ENCODE results near the gene TENT5A. TPM values are rescaled to one million over a fixed set of nuclear protein-coding genes. Genes with fewer than 3 reads are reported as not detected.

The TENT5A gene
- total RNA-seq, 4 donors from 2014 or later: 19.1 to 36.4 (median 26.9) TPM

DNA sequence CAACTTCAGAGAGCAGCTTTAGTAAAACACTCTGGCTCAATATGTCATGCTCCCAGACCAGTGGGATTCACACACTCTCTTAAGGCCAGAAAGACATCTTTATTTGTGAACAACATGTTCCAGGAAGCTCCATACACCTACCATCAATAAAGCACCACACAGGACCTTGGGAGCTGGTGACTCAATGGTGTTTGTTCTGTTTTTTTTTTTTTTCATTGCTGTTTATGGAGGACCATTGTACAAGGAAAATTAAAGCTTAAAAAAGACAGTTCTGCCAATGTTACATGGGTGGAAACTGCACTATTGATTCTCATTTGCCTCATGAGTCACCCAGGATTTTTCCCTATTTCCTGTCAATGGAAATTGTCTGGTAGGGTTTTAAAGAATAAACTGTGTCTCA is 36.3 kb upstream of the TENT5A start:
- H3K9me3 ChIP-seq: no peaks in the 10 kb centered on the region
- TF ChIP-seq, protein P1, sequence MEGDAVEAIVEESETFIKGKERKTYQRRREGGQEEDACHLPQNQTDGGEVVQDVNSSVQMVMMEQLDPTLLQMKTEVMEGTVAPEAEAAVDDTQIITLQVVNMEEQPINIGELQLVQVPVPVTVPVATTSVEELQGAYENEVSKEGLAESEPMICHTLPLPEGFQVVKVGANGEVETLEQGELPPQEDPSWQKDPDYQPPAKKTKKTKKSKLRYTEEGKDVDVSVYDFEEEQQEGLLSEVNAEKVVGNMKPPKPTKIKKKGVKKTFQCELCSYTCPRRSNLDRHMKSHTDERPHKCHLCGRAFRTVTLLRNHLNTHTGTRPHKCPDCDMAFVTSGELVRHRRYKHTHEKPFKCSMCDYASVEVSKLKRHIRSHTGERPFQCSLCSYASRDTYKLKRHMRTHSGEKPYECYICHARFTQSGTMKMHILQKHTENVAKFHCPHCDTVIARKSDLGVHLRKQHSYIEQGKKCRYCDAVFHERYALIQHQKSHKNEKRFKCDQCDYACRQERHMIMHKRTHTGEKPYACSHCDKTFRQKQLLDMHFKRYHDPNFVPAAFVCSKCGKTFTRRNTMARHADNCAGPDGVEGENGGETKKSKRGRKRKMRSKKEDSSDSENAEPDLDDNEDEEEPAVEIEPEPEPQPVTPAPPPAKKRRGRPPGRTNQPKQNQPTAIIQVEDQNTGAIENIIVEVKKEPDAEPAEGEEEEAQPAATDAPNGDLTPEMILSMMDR (IDR thresholded peaks at IDR 0.05): no peak
- TF ChIP-seq EP300 (IDR thresholded peaks at IDR 0.05): no peak
- no peak for TF ChIP-seq POLR2AphosphoS5 (IDR thresholded peaks at IDR 0.05)
- H3K36me3 ChIP-seq: no peaks in the 10 kb centered on the region
- H3K27ac ChIP-seq: no peak overlapping the region
- peaks cover 18% of the 10 kb centered on the region for H3K4me1 ChIP-seq
- H3K4me3 ChIP-seq: no peak overlapping the region
- H3K27me3 ChIP-seq: no peaks in the 10 kb centered on the region
- DNase-seq (ENCODE audit: low spot score in 2 of 2): no peak

DNA sequence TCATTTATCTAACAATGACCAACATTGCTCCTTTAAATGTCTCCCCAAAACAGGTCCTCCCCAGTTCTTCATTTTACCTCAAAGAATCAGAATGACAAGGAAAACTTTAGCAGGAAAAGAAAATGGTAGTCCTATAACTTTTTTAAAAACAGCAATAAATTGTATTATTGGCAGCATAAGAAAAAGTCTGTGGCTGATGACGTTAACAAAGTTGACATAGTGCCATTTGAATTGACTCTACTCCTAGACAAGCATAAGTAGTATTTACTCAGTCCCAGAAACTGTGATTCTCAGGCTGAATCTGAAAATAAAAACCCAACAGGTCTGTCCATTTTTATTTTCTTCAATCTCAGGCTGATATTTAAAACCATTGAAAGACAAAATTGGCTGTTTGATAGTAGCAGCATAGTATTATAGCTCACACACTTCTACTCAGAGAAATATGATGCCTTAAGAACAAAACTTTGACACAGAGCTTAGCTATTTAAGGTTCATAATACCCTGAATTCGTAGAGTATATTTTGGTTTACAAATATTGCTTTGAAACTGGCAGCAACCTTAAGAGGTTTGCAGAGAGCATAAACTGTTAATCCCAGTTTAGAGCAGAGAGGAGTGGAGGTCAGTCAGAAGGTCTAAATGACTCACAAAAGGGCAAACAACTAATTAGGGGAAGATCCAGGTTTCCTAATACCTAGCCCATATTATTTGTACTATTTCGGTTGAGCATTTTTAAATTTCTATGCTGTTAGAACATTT is 35.0 kb upstream of the TENT5A start:
- H3K27me3 ChIP-seq: no peaks in the 10 kb centered on the region
- 47% methylated on average over 3 of the region's 3 CpGs for WGBS
- no peak for DNase-seq (ENCODE audit: low spot score in 2 of 2)
- no peak overlapping the region for H3K4me3 ChIP-seq
- H3K9me3 ChIP-seq: no peaks in the 10 kb centered on the region
- H3K4me1 ChIP-seq: peaks cover 18% of the 10 kb centered on the region
- no peaks in the 10 kb centered on the region for H3K36me3 ChIP-seq
- no peak for TF ChIP-seq EP300 (IDR thresholded peaks at IDR 0.05)
- H3K27ac ChIP-seq: no peak overlapping the region

DNA sequence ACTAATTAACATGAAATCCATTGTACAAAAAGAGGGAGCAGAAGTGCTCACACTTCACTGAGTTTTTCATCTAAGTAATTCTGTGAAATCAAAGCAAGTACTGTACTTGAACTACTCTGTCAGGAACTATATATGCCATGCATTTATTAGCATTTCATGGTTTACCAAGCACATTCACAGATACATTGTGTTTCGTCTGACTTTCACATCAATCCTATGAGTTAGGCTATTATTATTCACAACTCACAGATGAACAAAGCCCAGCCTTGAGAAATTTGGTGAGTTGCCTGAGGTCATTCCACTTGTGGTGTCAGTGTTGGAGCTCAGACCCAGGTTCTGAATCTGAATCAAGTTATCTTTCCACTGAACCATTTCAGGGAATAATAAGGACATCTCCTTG is 33.7 kb upstream of the TENT5A start:
- H3K27ac ChIP-seq: no peak overlapping the region
- 79% methylated on average over 1 of the region's 1 CpG for WGBS
- H3K4me3 ChIP-seq: no peak overlapping the region
- DNase-seq (ENCODE audit: low spot score in 2 of 2): no peak
- H3K27me3 ChIP-seq: no peaks in the 10 kb centered on the region
- H3K36me3 ChIP-seq: no peaks in the 10 kb centered on the region
- no peaks in the 10 kb centered on the region for H3K9me3 ChIP-seq
- TF ChIP-seq POLR2AphosphoS5 (IDR thresholded peaks at IDR 0.05): no peak
- H3K4me1 ChIP-seq: peaks cover 18% of the 10 kb centered on the region

DNA sequence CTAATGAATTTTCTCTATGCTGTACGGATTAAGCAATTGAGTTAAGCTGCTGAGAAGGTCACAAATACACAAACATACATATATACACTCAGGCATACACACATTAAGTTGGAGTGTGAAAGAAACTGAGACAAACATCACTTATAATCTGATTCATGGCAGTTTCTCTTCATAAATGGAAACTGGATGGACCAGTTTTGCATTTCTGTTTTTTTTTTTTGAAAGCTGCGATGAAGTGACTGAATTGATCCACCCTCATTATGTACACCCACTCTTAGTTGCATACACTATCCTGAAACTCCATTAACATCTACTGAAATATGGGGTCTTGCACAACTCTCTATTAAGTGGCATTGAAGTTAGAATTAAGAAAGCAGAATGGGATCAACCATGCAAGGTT is 32.9 kb upstream of the TENT5A start:
- TF ChIP-seq, protein P1 (IDR thresholded peaks at IDR 0.05): no peak
- TF ChIP-seq POLR2A (IDR thresholded peaks at IDR 0.05): no peak
- TF ChIP-seq POLR2AphosphoS5 (IDR thresholded peaks at IDR 0.05): no peak
- TF ChIP-seq EP300 (IDR thresholded peaks at IDR 0.05): no peak
- no peaks in the 10 kb centered on the region for H3K9me3 ChIP-seq
- H3K36me3 ChIP-seq: no peaks in the 10 kb centered on the region
- DNase-seq (ENCODE audit: low spot score in 2 of 2): no peak
- WGBS: 67% methylated on average over 2 of the region's 2 CpGs
- peak overlapping the region; percentile 17 for H3K27ac ChIP-seq
- H3K27me3 ChIP-seq: no peaks in the 10 kb centered on the region
- peaks cover 18% of the 10 kb centered on the region for H3K4me1 ChIP-seq
- no peak overlapping the region for H3K4me3 ChIP-seq

DNA sequence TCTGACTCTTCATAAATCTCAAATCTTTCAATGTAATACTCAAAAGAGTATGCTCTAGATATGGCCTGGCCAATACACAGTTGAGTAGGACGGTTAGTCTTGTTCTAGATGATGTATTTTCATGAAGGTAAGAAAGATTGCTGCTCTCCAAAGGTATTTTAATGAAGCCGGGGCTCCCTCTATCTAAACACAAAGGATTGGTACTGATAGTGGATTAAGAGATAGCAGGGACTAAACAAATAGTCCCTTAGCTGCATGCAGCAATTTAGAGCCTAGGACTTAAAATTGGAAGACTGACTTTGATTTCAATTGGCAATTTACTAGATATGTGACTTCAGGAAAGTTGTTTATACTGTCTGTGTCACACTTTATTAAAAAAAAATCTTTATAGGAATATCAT is 31.4 kb upstream of the TENT5A start:
- Histone ChIP-seq H3K27ac (no peak overlapping the region), H3K4me1 (peaks cover 18% of the 10 kb centered on the region), H3K36me3 (no peaks in the 10 kb centered on the region), H3K9me3 (no peaks in the 10 kb centered on the region), H3K4me3 (no peak overlapping the region), H3K27me3 (no peaks in the 10 kb centered on the region)
- WGBS: 88% methylated on average over 2 of the region's 2 CpGs
- DNase-seq (ENCODE audit: low spot score in 2 of 2): no peak
- TF ChIP-seq, protein P1 (IDR thresholded peaks at IDR 0.05): no peak
- no peak for TF ChIP-seq POLR2A (IDR thresholded peaks at IDR 0.05)
- no peak for TF ChIP-seq EP300 (IDR thresholded peaks at IDR 0.05)
- TF ChIP-seq POLR2AphosphoS5 (IDR thresholded peaks at IDR 0.05): no peak

DNA sequence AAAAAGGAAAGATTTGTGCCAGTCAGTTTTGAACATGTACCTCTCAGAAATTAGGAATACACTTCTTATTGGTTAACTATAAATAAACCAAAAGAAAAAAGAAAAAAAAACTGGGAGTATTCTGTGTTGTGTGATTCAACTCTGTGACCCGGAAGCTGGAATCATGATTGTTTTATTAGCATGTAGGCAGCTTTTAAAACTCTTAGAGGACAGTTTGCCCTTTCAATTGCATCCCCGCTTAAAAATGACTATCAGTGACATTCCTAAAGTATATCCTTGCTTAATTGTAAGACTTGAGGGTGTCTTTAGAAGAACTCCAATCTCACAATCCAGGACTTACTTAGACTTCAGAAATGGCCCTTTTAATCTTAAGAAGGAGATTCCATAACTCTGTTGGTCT is 29.1 kb upstream of the TENT5A start:
- Histone ChIP-seq H3K4me1 (peaks cover 9% of the 10 kb centered on the region), H3K27me3 (no peaks in the 10 kb centered on the region), H3K36me3 (no peaks in the 10 kb centered on the region), H3K9me3 (no peaks in the 10 kb centered on the region), H3K4me3 (no peak overlapping the region), H3K27ac (no peak overlapping the region)
- 87% methylated on average over 2 of the region's 2 CpGs for WGBS
- DNase-seq (ENCODE audit: low spot score in 2 of 2): no peak
- TF ChIP-seq POLR2AphosphoS5 (IDR thresholded peaks at IDR 0.05) (no peak), POLR2A (IDR thresholded peaks at IDR 0.05) (no peak), EP300 (IDR thresholded peaks at IDR 0.05) (no peak)
- TF ChIP-seq, protein P1 (IDR thresholded peaks at IDR 0.05): no peak

All from suprapubic skin (tissue), 4 donors.